Activated T-helper 2 cell treated with anti-CD3 and anti-CD28 coated beads, Interferon-gamma antibody, Interleukin-2, Interleukin-4, amounts not matched to agents 10 μg/mL and 5 μg/mL and 100 μg/mL, durations not matched to agents 14 hours and 24 hours and 36 hours (primary cell): ENCODE results near the gene BCL6. TPM values are rescaled to one million over a fixed set of nuclear protein-coding genes. Genes with fewer than 3 reads are reported as not detected.
A peak's percentile ranks its signal among the peaks of the same experiment; 100 is the strongest.

Source experiments
- DNase-seq: peaks from one replicate; pipeline ENCODE4 v3.0.0; 2021; ENCODE audit warnings: low spot score
- H3K27ac Mint-ChIP-seq: one replicate; pipeline ENCODE4 v1.8.0; 2021; ENCODE audit warnings: mixed read lengths
- H3K27me3 Mint-ChIP-seq: one replicate; pipeline ENCODE4 v1.8.0; 2021; ENCODE audit warnings: low read depth, mixed read lengths
- H3K36me3 Mint-ChIP-seq: one replicate; pipeline ENCODE4 v1.8.0; 2021; ENCODE audit warnings: low read depth, mixed read lengths
- H3K4me1 Mint-ChIP-seq: one replicate; pipeline ENCODE4 v1.8.0; 2021; ENCODE audit warnings: low read depth, mixed read lengths
- H3K4me3 Mint-ChIP-seq: one replicate; pipeline ENCODE4 v1.8.0; 2021; ENCODE audit warnings: low read depth, mild to moderate bottlenecking, moderate library complexity, mixed read lengths
- H3K9me3 Mint-ChIP-seq: one replicate; pipeline ENCODE4 v1.8.0; 2021; ENCODE audit warnings: mixed read lengths
- intact Hi-C: fragments of 100-400 bp; cut with micrococcal nuclease; formaldehyde crosslinking; loops from one replicate; pipeline ENCODE4 v1.15.1; 2023
- total RNA-seq: library from RNA; stranded (reverse); gene quantifications from 2 replicates; pipeline ENCODE4 v1.2.3, GENCODE V29; 2022

Gene BCL6
- total RNA-seq, 1 donor from 2014 or later: 12.0 TPM

DNA sequence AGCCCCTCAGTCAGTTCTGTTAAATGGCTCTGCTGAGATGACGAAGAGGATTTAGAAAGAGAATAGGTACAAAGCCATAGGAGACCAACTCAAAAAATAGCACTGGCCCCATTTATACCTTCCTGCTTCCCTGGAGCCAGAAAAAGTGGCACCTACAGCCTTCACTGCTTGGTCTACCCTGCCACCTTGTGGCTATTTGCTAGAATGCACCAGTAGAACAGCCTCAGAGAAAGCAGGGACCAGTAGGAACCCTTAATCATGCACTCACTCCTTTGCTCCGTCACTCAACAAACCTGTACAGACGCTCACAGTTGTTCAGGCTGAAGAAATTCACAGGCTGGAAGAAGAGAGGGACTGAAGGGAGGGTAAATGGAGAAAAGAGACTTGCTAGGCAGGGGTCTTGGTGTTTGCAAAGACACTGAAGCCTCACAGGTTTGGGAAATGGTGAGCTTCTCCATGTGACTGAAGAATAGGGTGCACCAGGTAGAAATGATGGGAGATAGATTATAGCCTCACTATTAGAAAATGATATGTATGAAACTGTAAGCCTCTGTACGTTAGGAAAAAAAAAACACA, 30.8 kb downstream of the BCL6 start:
- peak; percentile 61 for DNase-seq
- Mint-ChIP-seq H3K9me3 (no peaks in the 10 kb centered on the region), H3K4me3 (no peak overlapping the region), H3K4me1 (peaks cover 8% of the 10 kb centered on the region), H3K36me3 (no peaks in the 10 kb centered on the region), H3K27ac (no peak overlapping the region), H3K27me3 (peaks cover 9% of the 10 kb centered on the region)
- intact Hi-C loops: loop anchor here (1.0 kb wide), 4 partner anchors 35 to 494 kb away; no protein-coding TSS in a partner anchor

GRCh38 chr3:187713504-187713903, 31.8 kb downstream of the BCL6 start:
- peaks cover 8% of the 10 kb centered on the region for H3K4me1 Mint-ChIP-seq
- no peak overlapping the region for H3K27ac Mint-ChIP-seq
- DNase-seq: no peak
- peaks cover 9% of the 10 kb centered on the region for H3K27me3 Mint-ChIP-seq
- intact Hi-C loops: no loop called here
- no peaks in the 10 kb centered on the region for H3K36me3 Mint-ChIP-seq
- H3K4me3 Mint-ChIP-seq: no peak overlapping the region
- H3K9me3 Mint-ChIP-seq: no peaks in the 10 kb centered on the region

DNA sequence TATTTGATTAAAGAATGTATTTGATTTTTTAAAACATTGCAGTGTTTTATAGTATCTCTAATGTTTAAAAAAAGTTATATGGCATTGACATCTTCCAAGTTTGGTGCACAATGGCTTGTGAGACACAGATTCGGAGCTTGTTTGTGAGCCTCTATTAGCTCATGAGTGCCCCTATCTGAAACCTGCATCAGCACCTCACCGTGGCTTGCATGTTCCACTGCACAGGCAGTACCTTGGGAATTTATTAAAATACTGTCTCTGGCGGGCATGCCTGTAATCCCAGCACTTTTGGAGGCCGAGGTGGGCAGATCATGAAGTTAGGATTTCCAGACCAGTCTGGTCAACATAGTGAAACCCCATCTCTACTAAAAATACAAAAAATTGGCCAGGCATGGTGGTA, 36.1 kb downstream of the BCL6 start:
- no peak overlapping the region for H3K4me3 Mint-ChIP-seq
- intact Hi-C loops: no loop called here
- H3K9me3 Mint-ChIP-seq: no peaks in the 10 kb centered on the region
- H3K27ac Mint-ChIP-seq: no peak overlapping the region
- peaks cover 4% of the 10 kb centered on the region for H3K4me1 Mint-ChIP-seq
- H3K27me3 Mint-ChIP-seq: peaks cover 23% of the 10 kb centered on the region
- no peak for DNase-seq
- no peaks in the 10 kb centered on the region for H3K36me3 Mint-ChIP-seq

- Mint-ChIP-seq H3K4me3 (no peak overlapping the region), H3K36me3 (no peaks in the 10 kb centered on the region), H3K4me1 (no peaks in the 10 kb centered on the region), H3K9me3 (no peaks in the 10 kb centered on the region), H3K27ac (no peak overlapping the region), H3K27me3 (peaks cover 23% of the 10 kb centered on the region)
- intact Hi-C loops: no loop called here
- no peak for DNase-seq
Measured at GRCh38 chr3:187708696-187709095, 36.6 kb downstream of the BCL6 start.

DNA sequence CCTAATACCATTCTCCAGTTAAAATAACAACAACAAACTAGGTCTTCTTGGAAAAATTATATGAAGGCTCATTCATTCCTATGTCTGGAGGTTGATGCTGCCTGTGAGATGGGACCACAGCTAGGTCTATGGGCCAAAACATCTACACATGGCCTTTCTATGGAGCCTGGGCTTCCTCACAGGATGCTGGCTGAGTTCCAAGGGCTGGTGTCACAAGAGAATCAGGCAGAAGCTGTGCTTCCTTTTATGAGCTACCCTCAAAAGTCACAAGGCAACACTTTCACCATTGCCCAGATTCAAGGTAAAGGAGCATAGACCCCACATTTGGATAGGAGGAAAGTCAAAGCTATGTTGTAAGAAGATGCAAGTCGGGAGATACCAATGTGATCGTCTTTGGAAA, 38.3 kb downstream of the BCL6 start:
- Mint-ChIP-seq H3K27me3 (peaks cover 25% of the 10 kb centered on the region), H3K27ac (no peak overlapping the region), H3K36me3 (no peaks in the 10 kb centered on the region), H3K9me3 (no peaks in the 10 kb centered on the region), H3K4me3 (no peak overlapping the region), H3K4me1 (no peaks in the 10 kb centered on the region)
- DNase-seq: no peak
- intact Hi-C loops: no loop called here

GRCh38 chr3:187705164-187705563, 40.1 kb downstream of the BCL6 start:
- no peak for DNase-seq
- Mint-ChIP-seq H3K4me3 (no peak overlapping the region), H3K36me3 (no peaks in the 10 kb centered on the region), H3K27me3 (peaks cover 27% of the 10 kb centered on the region), H3K27ac (no peak overlapping the region), H3K9me3 (no peaks in the 10 kb centered on the region), H3K4me1 (no peaks in the 10 kb centered on the region)
- intact Hi-C loops: no loop called here

- Mint-ChIP-seq H3K4me3 (no peak within 1 kb of the TSS), H3K27ac (no peak within 1 kb of the TSS), H3K9me3 (no peaks in the 10 kb centered on the region), H3K4me1 (no peaks in the 10 kb centered on the region), H3K36me3 (no peaks in the 10 kb centered on the region), H3K27me3 (peaks cover 22% of the 10 kb centered on the region)
- no peak for DNase-seq
- intact Hi-C loops: no loop called here
Measured at GRCh38 chr3:187702507-187703033, 42.7 kb downstream of the BCL6 start, which contains the start of gene RTP2. TSS of gene RTP2 (minus strand) at chr3:187702557. CDS start at chr3:187702128, 429 bp downstream.

GRCh38 chr3:187700249-187700648, 45.0 kb downstream of the BCL6 start:
- no peak for DNase-seq
- peaks cover 19% of the 10 kb centered on the region for H3K27me3 Mint-ChIP-seq
- H3K4me3 Mint-ChIP-seq: no peak overlapping the region
- H3K36me3 Mint-ChIP-seq: no peaks in the 10 kb centered on the region
- intact Hi-C loops: no loop called here
- H3K4me1 Mint-ChIP-seq: no peaks in the 10 kb centered on the region
- H3K9me3 Mint-ChIP-seq: no peaks in the 10 kb centered on the region
- H3K27ac Mint-ChIP-seq: no peak overlapping the region

GRCh38 chr3:187698499-187699399, 46.5 kb downstream of the BCL6 start:
- Mint-ChIP-seq H3K36me3 (no peaks in the 10 kb centered on the region), H3K27ac (no peak overlapping the region), H3K4me1 (no peaks in the 10 kb centered on the region), H3K27me3 (peaks cover 28% of the 10 kb centered on the region), H3K4me3 (no peak overlapping the region), H3K9me3 (no peaks in the 10 kb centered on the region)
- no peak for DNase-seq
- intact Hi-C loops: no loop called here

DNA sequence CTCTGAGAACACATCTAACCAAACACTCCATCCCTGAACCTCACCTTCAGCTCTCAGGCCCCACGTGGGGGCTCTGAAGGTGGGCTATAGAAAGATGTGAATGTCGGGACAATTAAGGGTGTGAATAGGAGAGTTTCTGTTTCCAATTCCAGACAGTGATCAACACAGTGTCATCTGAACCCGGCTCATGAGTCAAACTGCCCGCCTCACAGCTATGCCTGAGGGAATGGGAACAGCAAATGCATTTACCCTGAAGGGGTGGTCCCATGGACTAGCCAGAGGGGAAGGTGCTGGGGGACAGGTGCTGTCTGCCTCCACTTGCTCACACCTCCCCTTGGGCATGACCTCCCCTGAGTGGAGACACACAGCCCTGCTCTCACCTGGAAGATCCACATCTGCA, 49.2 kb downstream of the BCL6 start:
- Mint-ChIP-seq H3K36me3 (no peaks in the 10 kb centered on the region), H3K27ac (no peak overlapping the region), H3K4me1 (no peaks in the 10 kb centered on the region), H3K9me3 (no peaks in the 10 kb centered on the region), H3K27me3 (peaks cover 31% of the 10 kb centered on the region), H3K4me3 (no peak overlapping the region)
- no peak for DNase-seq
- intact Hi-C loops: no loop called here

DNA sequence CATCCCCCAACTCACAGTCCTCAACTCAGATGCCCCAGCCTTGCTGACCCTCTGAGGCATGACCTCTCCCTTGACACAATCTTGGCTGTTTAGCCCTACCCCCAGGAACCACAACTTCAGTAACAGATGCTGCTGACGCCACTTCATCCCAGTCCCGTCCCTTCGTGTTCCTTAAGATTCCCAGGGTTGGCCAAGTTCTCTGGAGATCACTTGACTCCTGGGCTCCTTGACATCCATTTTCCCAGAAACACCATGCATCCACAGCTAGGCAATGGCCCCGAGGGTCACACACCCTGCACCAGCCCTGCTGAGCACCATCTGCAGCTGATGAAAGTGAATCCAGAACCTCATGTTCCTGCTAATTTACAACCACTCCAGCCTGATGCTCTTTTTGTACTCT, 49.8 kb downstream of the BCL6 start:
- DNase-seq: no peak
- H3K9me3 Mint-ChIP-seq: no peaks in the 10 kb centered on the region
- peaks cover 34% of the 10 kb centered on the region for H3K27me3 Mint-ChIP-seq
- H3K4me1 Mint-ChIP-seq: no peaks in the 10 kb centered on the region
- intact Hi-C loops: no loop called here
- no peak overlapping the region for H3K27ac Mint-ChIP-seq
- H3K4me3 Mint-ChIP-seq: no peak overlapping the region
- H3K36me3 Mint-ChIP-seq: no peaks in the 10 kb centered on the region

DNA sequence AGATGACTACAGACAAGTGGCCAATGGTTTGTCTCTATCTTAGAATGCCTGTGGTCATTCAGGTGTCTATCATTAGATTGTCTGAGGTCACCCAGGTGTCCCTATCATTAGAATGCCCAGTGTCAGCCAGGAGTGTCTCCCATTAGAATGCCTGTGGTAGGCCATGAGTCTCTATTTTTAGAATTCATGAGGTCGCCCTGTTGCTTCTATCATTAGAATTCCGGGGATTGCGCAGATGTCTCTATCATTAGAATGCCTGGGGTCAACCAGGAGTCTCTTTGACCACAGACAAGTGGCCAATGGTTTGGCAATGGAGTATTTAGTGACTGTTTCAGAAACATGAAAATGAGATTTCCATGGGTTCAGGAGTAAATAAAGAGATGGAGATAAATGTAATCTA, 50.5 kb downstream of the BCL6 start:
- H3K4me3 Mint-ChIP-seq: no peak overlapping the region
- H3K27ac Mint-ChIP-seq: no peak overlapping the region
- H3K36me3 Mint-ChIP-seq: no peaks in the 10 kb centered on the region
- H3K4me1 Mint-ChIP-seq: no peaks in the 10 kb centered on the region
- intact Hi-C loops: no loop called here
- H3K27me3 Mint-ChIP-seq: peaks cover 34% of the 10 kb centered on the region
- no peak for DNase-seq
- H3K9me3 Mint-ChIP-seq: no peaks in the 10 kb centered on the region

GRCh38 chr3:187693431-187693830, 51.8 kb downstream of the BCL6 start:
- no peak overlapping the region for H3K27ac Mint-ChIP-seq
- H3K4me3 Mint-ChIP-seq: no peak overlapping the region
- H3K4me1 Mint-ChIP-seq: no peaks in the 10 kb centered on the region
- intact Hi-C loops: no loop called here
- peaks cover 41% of the 10 kb centered on the region for H3K27me3 Mint-ChIP-seq
- no peaks in the 10 kb centered on the region for H3K36me3 Mint-ChIP-seq
- no peaks in the 10 kb centered on the region for H3K9me3 Mint-ChIP-seq
- no peak for DNase-seq
